ENCODE data around the gene CD99. TPM values are rescaled to one million over a fixed set of nuclear protein-coding genes. Genes with fewer than 3 reads are reported as not detected.

The CD99 gene
- total RNA-seq, 1 experiment from 2014 or later: 92.1 TPM

DNA sequence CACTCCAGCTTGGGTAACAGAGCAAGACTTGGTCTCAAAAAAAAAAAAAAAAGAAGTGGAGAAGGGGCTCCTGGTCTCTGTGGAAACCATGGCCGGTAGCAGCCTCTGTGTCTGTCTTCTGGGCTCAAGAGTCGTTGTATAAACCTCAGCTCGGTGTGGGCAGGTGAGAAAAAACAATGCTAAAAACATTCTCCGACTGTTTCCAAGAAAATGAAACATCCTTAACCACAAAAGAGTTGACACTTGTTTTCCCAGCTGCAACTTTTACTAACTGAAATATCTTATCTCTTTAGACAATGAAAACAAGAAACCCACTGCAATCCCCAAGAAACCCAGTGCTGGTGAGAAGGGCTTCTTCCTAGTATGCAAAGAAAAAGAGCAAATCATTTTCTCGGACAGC is 26.2 kb downstream of the CD99 start:
- Histone ChIP-seq H4K20me1 (ENCODE audit: control insufficient read depth, insufficient read depth, insufficient read length) (no peaks in the 10 kb centered on the region), H3K27ac (ENCODE audit: insufficient read length, low read depth, low read length) (no peak overlapping the region), H3K9ac (ENCODE audit: extremely low read depth, insufficient read length, low read length) (no peak overlapping the region), H3K79me1 (ENCODE audit: insufficient read depth, low read depth, low read length, poor library complexity, severe bottlenecking) (no peaks in the 10 kb centered on the region), H2BK15ac (ENCODE audit: low read depth, low read length) (no peak overlapping the region), H2BK12ac (ENCODE audit: insufficient read length, low read depth, low read length) (no peak overlapping the region), H3K4me1 (ENCODE audit: insufficient read depth, low read length) (no peaks in the 10 kb centered on the region), H3K9me3 (ENCODE audit: control insufficient read depth, low read depth, low read length) (no peaks in the 10 kb centered on the region), H3K79me2 (ENCODE audit: insufficient read depth, low read length) (no peaks in the 10 kb centered on the region), H2AFZ (ENCODE audit: low read length) (no peak overlapping the region), H3K4ac (ENCODE audit: low read depth, low read length) (no peak overlapping the region), H3K56ac (ENCODE audit: insufficient read length, low read depth, low read length) (no peak overlapping the region), H3K4me2 (ENCODE audit: insufficient read depth, insufficient read length, low read length) (no peak overlapping the region), H2BK5ac (ENCODE audit: insufficient read length, low read length) (no peak overlapping the region), H3K18ac (ENCODE audit: insufficient read length, low read depth, low read length) (no peak overlapping the region), H3T11ph (ENCODE audit: low read length) (no peak overlapping the region), H3K27me3 (ENCODE audit: insufficient read depth, low read length) (no peaks in the 10 kb centered on the region), H2BK20ac (ENCODE audit: low read depth, low read length, poor library complexity, severe bottlenecking) (no peak overlapping the region), H3K14ac (ENCODE audit: insufficient read depth, low read length) (no peak overlapping the region), H4K91ac (ENCODE audit: insufficient read length, low read depth, low read length) (no peak overlapping the region), H2BK120ac (ENCODE audit: low read depth, low read length, poor library complexity, severe bottlenecking) (no peak overlapping the region), H2AK5ac (ENCODE audit: insufficient read length, low read length) (no peak overlapping the region), H3K23me2 (ENCODE audit: insufficient read length, low read depth, low read length, poor library complexity, severe bottlenecking) (no peaks in the 10 kb centered on the region), H4K8ac (replicated peaks; ENCODE audit: insufficient read length, low read depth, low read length) (no peak overlapping the region), H3K23ac (ENCODE audit: insufficient read length, low read depth, low read length) (no peak overlapping the region), H4K5ac (ENCODE audit: insufficient read length, low read depth, low read length) (no peak overlapping the region)
- no CpG with 5 or more reads among the region's 5 CpGs for WGBS (ENCODE audit: extremely low coverage, insufficient read length, low lambda C conversion rate)
- H3K36me3 Mint-ChIP-seq (ENCODE audit: insufficient read depth in 1 of 3, low read depth in 3 of 3): peaks cover 25 to 49% (median 43%) of the 10 kb centered on the region in 3 experiments
- DNase-seq: no peak
- no peaks in the 10 kb centered on the region; a peak in 1 of 5 replicates for H3K9me3 Mint-ChIP-seq
- no peaks in the 10 kb centered on the region; the same call in 1 of the 2 replicates for H3K27me3 Mint-ChIP-seq (ENCODE audit: low read depth)
- TF ChIP-seq, protein P1, sequence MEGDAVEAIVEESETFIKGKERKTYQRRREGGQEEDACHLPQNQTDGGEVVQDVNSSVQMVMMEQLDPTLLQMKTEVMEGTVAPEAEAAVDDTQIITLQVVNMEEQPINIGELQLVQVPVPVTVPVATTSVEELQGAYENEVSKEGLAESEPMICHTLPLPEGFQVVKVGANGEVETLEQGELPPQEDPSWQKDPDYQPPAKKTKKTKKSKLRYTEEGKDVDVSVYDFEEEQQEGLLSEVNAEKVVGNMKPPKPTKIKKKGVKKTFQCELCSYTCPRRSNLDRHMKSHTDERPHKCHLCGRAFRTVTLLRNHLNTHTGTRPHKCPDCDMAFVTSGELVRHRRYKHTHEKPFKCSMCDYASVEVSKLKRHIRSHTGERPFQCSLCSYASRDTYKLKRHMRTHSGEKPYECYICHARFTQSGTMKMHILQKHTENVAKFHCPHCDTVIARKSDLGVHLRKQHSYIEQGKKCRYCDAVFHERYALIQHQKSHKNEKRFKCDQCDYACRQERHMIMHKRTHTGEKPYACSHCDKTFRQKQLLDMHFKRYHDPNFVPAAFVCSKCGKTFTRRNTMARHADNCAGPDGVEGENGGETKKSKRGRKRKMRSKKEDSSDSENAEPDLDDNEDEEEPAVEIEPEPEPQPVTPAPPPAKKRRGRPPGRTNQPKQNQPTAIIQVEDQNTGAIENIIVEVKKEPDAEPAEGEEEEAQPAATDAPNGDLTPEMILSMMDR (conservative IDR thresholded peaks at IDR 0.05): no peak
- H3K27ac Mint-ChIP-seq: no peak overlapping the region
- H3K4me3 Mint-ChIP-seq: no peak overlapping the region
- H3K4me1 Mint-ChIP-seq: 0 out of 4 replicates have a peak, but pooled peaks cover 0 to 2% of the 10 kb centered on the region in 2 experiments
